Measurements from ENCODE around the gene CYP2A7.
A peak's percentile ranks its signal among the peaks of the same experiment; 100 is the strongest.

Gene CYP2A7

GRCh38 chr19:40896843-40897789, 15.1 kb upstream of the CYP2A7 start (continued):
- TF ChIP-seq ZNF692 (tag by site-specific recombination; IDR thresholded peaks at IDR 0.05) (peak; percentile 85), ZNF558 (tag by site-specific recombination; IDR thresholded peaks at IDR 0.05) (peak; percentile 88; the same call in 1 of the 2 replicates), ZNF624 (tag by site-specific recombination; IDR thresholded peaks at IDR 0.05) (0 out of 2 replicates have a peak, but pooled peaks have one; percentile 11), ZEB2 (tag by site-specific recombination; IDR thresholded peaks at IDR 0.05) (peak; percentile 96), ZNF366 (tag by site-specific recombination; conservative IDR thresholded peaks at IDR 0.05) (peak; percentile 94), SP3 (tag by site-specific recombination; IDR thresholded peaks at IDR 0.05) (peak; percentile 33; the same call in 1 of the 2 replicates), ZNF10 (tag by site-specific recombination; IDR thresholded peaks at IDR 0.05) (peak; percentile 84; the same call in 1 of the 2 replicates), ZFHX2 (tag by site-specific recombination; conservative IDR thresholded peaks at IDR 0.05) (peak; percentile 52; the same call in 1 of the 2 replicates), ZNF610 (tag by site-specific recombination; IDR thresholded peaks at IDR 0.05; ENCODE audit: borderline replicate concordance) (peak; percentile 31; the same call in 1 of the 2 replicates), ZNF24 (tag by site-specific recombination; IDR thresholded peaks at IDR 0.05) (peak; percentile 93), ZBTB21 (tag by site-specific recombination; IDR thresholded peaks at IDR 0.05) (peak; percentile 92), ZNF660 (tag by site-specific recombination; IDR thresholded peaks at IDR 0.05) (peak; percentile 94), ZNF548 (tag by site-specific recombination; IDR thresholded peaks at IDR 0.05) (peak; percentile 7), SP7 (tag by site-specific recombination; IDR thresholded peaks at IDR 0.05) (peak; percentile 62), ZNF324 (tag by site-specific recombination; IDR thresholded peaks at IDR 0.05) (peak; percentile 93), PATZ1 (tag by site-specific recombination; IDR thresholded peaks at IDR 0.05) (0 out of 2 replicates have a peak, but pooled peaks have one; percentile 32), ZFP69B (tag by site-specific recombination; IDR thresholded peaks at IDR 0.05) (peak; percentile 59; the same call in 1 of the 2 replicates), ZNF169 (tag by site-specific recombination; IDR thresholded peaks at IDR 0.05) (0 out of 2 replicates have a peak, but pooled peaks have one; percentile 14), ZNF664 (tag by site-specific recombination; IDR thresholded peaks at IDR 0.05) (peak; percentile 43; the same call in 1 of the 2 replicates), HOXD13 (CRISPR knock-in tag; IDR thresholded peaks at IDR 0.05; ENCODE audit: borderline replicate concordance) (peak; percentile 29; the same call in 1 of the 2 replicates), ZNF785 (tag by site-specific recombination; IDR thresholded peaks at IDR 0.05) (peak; percentile 58; the same call in 1 of the 2 replicates), ZBTB48 (tag by site-specific recombination; IDR thresholded peaks at IDR 0.05) (peak; percentile 50; the same call in 1 of the 2 replicates), ZNF112 (tag by site-specific recombination; IDR thresholded peaks at IDR 0.05) (0 out of 2 replicates have a peak, but pooled peaks have one; percentile 21), ZBTB20 (tag by site-specific recombination; IDR thresholded peaks at IDR 0.05) (0 out of 2 replicates have a peak, but pooled peaks have one; percentile 13), ZNF404 (tag by site-specific recombination; IDR thresholded peaks at IDR 0.05) (peak; percentile 31; the same call in 1 of the 2 replicates)
- TF ChIP-seq, protein P1, sequence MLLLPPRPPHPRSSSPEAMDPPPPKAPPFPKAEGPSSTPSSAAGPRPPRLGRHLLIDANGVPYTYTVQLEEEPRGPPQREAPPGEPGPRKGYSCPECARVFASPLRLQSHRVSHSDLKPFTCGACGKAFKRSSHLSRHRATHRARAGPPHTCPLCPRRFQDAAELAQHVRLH (tag by site-specific recombination; IDR thresholded peaks at IDR 0.05) = peak; percentile 72; the same call in 1 of the 2 replicates
- TF ChIP-seq, protein P2, sequence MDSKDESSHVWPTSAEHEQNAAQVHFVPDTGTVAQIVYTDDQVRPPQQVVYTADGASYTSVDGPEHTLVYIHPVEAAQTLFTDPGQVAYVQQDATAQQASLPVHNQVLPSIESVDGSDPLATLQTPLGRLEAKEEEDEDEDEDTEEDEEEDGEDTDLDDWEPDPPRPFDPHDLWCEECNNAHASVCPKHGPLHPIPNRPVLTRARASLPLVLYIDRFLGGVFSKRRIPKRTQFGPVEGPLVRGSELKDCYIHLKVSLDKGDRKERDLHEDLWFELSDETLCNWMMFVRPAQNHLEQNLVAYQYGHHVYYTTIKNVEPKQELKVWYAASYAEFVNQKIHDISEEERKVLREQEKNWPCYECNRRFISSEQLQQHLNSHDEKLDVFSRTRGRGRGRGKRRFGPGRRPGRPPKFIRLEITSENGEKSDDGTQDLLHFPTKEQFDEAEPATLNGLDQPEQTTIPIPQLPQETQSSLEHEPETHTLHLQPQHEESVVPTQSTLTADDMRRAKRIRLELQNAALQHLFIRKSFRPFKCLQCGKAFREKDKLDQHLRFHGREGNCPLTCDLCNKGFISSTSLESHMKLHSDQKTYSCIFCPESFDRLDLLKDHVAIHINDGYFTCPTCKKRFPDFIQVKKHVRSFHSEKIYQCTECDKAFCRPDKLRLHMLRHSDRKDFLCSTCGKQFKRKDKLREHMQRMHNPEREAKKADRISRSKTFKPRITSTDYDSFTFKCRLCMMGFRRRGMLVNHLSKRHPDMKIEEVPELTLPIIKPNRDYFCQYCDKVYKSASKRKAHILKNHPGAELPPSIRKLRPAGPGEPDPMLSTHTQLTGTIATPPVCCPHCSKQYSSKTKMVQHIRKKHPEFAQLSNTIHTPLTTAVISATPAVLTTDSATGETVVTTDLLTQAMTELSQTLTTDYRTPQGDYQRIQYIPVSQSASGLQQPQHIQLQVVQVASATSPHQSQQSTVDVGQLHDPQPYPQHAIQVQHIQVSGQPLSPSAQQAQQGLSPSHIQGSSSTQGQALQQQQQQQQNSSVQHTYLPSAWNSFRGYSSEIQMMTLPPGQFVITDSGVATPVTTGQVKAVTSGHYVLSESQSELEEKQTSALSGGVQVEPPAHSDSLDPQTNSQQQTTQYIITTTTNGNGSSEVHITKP (tag by site-specific recombination; IDR thresholded peaks at IDR 0.05) = peak; percentile 75
- TF ChIP-seq, protein P3, sequence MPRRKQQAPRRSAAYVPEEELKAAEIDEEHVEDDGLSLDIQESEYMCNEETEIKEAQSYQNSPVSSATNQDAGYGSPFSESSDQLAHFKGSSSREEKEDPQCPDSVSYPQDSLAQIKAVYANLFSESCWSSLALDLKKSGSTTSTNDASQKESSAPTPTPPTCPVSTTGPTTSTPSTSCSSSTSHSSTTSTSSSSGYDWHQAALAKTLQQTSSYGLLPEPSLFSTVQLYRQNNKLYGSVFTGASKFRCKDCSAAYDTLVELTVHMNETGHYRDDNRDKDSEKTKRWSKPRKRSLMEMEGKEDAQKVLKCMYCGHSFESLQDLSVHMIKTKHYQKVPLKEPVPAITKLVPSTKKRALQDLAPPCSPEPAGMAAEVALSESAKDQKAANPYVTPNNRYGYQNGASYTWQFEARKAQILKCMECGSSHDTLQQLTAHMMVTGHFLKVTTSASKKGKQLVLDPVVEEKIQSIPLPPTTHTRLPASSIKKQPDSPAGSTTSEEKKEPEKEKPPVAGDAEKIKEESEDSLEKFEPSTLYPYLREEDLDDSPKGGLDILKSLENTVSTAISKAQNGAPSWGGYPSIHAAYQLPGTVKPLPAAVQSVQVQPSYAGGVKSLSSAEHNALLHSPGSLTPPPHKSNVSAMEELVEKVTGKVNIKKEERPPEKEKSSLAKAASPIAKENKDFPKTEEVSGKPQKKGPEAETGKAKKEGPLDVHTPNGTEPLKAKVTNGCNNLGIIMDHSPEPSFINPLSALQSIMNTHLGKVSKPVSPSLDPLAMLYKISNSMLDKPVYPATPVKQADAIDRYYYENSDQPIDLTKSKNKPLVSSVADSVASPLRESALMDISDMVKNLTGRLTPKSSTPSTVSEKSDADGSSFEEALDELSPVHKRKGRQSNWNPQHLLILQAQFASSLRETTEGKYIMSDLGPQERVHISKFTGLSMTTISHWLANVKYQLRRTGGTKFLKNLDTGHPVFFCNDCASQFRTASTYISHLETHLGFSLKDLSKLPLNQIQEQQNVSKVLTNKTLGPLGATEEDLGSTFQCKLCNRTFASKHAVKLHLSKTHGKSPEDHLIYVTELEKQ (tag by site-specific recombination; IDR thresholded peaks at IDR 0.05; ENCODE audit: borderline replicate concordance) = peak; percentile 72; the same call in 1 of the 2 replicates
